NT2/D1 (cell line): Measurements from ENCODE around the gene GDPD3.

ENCODE experiments used
- YY1 ChIP-seq: IDR thresholded peaks from 2 replicates; pipeline ENCODE4 v1.6.1; 2011; ENCODE audit not compliant: insufficient read length, insufficient read depth
- ZNF274 ChIP-seq: IDR thresholded peaks from 2 replicates; pipeline ENCODE4 v1.6.1; 2011; ENCODE audit warnings: mild to moderate bottlenecking, low read depth, low read length

DNA sequence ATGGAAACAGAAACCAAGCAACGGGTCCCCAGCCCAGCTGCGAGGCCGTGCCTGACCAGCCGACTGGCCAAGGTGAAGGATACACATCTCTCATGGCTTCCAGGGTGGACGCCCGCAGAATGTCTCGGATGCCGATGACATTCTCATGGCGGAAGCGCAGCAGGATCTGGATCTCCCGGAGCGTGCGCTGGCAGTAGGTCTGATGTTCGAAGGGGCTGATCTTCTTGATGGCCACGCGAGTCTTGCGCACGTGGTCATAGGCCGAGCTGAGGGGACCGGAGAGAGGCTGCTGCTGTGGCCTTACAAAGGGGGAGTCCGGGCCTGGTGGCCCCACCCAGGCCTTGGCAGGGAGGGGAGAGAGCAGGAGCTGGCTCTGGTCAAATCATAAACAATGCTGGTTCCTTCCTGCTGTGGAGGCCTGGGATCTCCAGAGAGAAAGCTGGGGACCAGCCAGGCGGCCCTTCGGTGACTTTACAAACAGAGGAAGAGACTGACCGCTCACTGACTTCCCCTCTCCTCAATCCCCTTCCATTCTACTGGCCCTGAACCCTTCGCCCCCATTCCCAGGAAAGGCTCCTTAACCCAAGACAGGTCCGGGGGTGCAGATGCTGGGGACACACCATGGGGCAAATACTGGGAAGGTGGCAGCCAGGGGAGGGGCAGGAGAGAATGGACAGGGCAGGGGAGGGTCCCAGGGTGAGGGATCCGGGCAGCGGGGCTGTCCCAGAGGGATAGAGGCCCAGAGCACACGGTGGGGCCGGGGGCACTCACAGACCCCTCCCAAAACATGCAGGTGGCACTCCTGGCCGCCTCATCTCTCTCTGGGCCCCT is 8.6 kb upstream of the GDPD3 start:
- TF ChIP-seq YY1 (no peak), ZNF274 (no peak)
